Measurements from ENCODE around the gene ATIC.
"Not testable (repeated sequence)": the region's sequence is repeated elsewhere in the genome, so short reads cannot be mapped to it uniquely, and the experiment has no call there.

The ATIC gene

DNA sequence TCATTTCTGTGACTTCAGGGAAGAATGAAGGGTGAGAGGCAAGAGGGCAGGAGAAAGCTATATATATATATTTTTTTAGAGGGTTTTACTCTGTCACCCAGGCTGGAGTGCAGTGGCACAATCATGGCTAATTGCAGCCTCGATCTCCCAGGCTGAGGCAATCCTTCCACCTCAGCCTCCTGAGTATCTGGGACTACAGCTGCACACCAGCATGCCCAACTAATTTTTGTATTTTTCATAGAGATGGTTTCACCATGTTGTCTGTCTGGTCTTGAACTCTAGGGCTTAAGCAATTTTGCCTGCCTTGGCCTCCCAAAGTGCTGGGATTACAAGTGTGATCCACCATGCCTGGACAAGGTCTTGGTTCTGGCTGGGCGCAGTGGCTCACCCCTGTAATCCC lies 3.4 kb downstream of the ATIC start:
- DNase-seq (ENCODE audit: low read depth): no peak

DNA sequence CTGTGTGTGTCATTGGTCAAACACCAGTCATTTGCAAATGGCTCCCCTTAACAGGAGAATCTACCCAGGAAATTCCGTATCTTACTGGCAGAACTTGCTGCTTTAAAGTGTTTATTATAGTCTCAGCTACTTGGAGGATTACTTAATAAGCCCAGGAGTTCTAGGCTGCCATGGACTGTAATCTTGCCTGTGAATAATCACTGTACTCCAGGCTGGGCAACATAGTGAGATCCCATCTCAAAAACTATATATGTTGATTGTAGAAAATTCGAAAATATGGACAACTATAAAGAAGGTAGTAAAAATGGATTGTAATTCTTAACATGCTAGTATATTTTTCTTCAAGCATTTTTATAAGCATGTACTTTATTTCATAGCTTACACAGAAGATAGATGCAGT lies 4.5 kb downstream of the ATIC start:
- no peak for DNase-seq (ENCODE audit: low read depth)

DNA sequence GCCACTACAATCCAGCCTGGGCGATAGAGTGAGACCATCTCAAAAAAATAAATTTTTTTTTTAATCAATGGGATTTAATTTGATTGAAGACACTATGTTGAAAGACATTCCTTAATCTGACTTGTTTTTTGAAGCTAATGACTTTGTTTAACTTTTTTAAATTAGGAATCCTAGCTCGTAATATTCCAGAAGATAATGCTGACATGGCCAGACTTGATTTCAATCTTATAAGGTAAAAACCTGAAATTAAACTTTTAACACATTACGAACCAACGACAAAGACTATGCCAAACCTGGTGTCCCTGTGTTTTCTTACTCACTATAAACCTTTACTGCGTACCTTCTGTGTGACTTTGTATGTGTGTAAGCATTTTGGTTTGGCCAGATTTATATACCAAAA lies 7.6 kb downstream of the ATIC start:
- DNase-seq (ENCODE audit: low read depth): no peak

DNA sequence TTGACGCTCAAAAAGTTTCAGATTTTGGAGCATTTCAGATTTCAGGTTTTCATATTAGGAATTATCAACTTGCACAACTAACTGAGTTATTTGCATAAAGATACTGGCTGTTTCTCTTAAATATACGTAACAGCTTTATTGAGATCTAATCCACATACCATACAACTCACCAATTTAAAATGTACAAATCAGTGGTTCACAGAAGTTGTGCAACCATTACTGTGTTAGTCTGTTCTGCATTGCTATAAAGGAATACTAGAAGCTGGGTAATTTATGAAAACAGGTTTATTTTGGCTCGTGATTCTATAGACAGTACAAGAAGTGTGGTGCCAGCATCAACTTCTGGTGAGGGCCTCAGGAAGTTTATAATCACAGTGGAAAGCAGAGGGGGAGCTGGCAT lies 8.2 kb downstream of the ATIC start:
- no peak for DNase-seq (ENCODE audit: low read depth)

DNA sequence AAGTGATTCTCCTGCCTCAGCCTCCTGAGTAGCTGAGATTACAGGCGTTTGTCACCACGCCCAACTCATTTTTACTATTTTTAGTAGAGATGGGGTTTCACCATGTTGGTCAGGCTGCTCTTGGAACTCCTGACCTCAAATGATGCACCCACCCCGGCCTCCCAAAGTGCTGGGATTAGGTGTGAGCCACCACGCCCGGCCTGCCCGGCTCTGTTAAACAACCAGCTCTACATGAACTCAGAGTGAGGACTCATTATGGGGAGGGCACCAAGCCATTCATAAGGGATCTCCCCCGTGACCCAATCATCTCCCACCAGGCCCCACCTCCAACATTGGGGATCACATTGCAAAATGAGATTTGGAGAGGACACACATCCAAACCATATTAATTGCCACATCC lies 8.8 kb downstream of the ATIC start:
- no peak for DNase-seq (ENCODE audit: low read depth)

DNA sequence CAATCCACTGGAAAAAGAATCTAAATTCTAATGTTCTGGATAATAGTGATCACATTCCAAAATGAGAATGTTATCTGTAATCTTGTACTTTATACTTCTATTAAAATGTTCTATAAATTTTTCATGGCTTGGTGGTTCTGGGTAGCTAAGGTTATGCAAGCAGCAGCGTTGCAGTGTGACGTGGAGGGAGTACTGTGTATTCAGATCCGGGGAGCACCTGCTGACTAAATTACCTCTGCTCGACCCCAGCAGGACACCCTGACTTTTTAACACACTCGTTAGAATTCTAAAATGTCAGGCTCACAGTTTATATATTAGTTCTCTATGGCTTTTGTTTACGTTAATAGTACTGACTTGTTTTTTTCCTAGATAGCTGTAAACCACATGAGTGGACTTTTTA lies 13.0 kb downstream of the ATIC start:
- no peak for DNase-seq (ENCODE audit: low read depth)

DNA sequence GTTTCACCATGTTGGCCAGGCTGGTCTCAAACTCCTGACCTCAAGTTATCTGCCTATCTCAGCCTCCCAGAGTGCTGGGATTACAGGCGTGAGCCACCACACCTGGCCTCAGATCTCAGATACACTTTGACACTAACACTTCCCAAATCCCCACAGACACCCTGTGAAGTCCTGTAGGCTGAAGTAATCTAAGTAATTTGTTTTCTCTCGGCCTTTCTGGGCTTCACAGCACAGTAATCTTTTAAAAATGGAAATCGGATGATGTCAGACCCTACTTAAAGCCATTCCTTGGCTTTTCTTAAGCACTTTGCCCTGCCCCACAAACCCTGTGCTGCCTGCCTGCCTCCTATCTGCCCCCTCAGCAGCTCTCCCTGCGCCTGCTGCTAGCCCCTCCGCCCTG lies 16.2 kb downstream of the ATIC start:
- DNase-seq (ENCODE audit: low read depth): no peak

DNA sequence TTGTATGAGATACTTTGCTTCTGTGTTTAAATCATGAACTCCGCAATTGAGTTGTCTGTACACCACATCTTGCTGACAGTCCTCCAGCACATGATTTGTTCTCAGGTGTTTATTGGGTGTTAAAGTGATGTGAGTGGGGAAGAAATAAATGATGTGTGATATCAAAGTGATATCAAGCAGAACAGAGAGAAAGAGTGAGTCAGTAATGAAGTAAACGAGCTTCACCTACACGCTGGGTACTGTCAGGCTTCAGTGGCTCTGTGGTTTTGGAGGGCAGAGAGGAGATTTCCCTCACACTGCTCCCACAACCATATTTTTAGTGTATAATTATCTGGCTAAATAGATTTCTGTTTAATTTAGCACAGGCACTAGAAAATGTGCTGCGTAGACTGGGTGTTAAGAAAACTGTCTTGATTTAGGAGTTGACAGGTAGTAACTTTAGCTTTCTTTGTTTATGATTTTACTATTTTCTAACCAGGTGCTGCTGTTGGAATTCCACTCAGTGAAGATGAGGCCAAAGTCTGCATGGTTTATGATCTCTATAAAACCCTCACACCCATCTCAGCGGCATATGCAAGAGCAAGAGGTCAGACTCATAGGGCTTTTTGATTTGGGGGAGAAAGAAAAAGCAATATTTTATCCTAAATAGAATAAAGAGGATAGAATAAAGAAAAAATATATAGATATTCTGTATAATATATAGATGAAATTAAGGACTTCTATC lies 21.2 kb downstream of the ATIC start:
- no peak for DNase-seq (ENCODE audit: low read depth)

DNA sequence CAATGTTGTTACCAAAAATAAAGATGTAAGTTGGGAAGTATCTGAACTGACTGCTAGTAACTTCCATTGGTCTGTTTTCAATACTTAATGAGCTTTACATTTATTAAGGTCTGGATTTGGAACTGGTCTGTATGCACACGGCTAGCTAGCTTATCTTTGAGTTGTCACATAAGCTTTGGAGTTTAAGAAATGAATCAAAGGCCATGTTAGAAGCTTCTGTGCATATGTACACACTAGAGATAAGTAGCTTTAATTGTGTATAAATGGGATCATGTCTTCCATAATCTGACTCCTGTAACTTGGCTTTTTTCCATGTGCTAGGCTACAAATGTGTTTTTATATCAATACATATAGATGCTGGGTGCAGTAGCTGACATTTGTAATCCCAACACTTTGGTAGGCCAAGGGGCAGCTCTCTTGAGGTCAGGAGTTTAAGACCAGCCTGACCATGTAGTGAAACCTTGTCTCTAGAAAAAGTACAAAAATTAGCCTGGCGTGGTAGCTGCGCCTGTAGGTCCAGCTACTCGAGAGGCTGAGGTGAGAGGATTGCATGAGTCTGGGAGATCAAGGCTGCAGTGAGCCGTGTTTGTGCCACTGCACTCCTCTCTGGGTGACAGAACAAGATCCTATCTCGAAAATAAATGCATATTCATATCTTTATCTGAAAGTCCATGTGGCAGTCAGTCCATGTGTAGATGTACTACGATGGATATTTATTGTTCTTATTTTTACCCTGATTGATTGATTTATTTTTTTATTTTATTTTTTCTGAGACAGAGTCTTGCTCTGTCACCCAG lies 27.2 kb downstream of the ATIC start:
- DNase-seq (ENCODE audit: low read depth): no peak

DNA sequence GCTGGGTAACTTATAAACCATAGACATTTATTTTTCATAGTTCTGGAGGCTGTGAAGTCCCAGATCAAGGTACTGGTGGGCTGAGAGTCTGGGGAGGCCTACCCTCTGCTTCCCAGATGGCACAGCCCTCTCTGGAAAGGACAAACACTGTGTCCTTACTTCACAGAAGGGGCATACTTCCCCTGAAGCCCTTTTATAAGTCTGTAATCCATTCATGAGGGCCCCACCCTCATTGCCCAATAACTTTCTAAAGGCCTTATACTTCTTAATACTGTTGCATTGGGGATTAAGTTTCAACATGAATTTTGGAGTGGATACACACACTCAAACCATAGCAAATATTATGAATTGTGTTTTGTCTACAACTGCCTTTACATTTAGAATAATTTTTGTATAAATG lies 36.0 kb downstream of the ATIC start:
- DNase-seq (ENCODE audit: low read depth): no peak

DNA sequence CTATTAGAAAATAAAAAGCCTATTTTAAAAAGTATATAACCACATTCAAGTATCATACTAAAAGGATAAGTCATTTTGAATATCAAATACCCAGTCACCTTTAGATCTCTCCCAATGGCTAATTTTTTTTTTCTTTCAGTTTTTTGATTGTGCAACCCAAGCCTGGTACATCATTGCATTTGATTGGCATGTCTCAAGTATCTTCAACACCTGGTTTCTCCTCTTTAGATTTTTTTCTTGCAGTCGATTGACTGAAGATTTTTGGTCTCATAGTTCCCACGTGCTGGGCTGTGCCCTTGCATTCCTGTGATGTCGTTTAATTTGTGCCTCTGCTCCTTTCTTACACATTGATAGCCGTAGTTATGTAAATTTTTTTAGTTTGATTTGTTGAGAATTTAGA lies 40.7 kb downstream of the ATIC start:
- DNase-seq (ENCODE audit: low read depth): no peak

DNA sequence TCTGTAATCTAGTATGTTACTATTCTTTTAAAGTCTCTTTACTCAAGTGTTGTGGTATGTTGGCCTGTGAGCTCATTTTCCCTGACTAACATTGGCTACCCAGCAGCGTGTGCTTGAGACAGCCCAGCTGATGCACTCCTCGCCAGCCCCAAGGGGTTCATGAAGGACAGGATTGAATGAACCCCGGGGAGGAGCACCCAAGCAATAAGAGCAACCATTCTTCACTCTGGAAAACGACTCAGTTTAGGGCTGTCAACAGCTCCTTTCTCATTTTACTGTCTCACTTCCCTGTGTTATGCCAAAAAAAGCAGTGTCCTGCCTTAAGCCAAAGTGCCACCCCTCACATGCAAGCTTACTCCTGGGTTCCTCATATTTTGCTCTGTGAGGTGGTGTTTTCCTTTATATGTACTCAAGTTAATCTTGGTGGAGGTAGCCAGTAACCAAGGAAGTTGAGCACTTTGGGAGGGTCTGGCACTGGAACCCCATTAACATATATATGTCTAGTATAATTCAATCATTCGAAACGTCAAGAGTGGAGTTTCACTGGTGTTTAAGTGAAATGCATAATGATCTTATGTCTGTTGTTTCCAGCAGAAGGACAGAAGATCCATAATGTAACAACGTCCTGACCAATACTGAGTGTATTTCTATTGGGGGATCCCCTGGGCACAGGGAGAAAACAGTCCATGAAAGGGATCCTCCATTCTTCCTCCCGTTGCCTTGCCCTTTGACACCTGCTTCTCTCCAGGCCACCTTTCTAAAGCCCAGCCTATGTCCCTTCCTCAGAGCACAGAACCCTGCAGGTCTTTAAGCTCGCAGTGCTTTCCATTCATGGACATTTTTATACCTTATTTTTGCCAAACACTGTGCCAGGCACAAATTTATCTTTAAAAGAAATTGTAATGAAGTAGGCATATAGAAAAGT lies 43.2 kb downstream of the ATIC start:
- no peak for DNase-seq (ENCODE audit: low read depth)

DNA sequence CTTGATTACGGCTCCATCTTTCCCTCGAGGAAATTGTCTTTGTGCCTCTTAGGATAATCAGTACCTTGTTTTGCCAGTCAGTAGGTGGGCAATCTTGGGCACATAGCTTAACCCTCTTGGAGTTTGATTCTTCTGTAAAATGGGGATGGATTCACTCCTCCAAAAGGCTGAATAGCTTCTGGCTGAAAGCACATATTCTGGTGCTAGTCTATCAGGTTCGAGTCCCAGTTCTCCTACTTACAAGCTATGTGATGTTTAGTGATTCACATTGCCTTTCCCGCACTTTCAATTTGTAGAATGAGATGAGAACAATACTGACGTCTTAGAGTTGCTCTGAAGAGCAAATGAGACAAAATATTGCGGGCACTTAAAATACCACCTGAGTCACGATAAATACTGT lies 43.9 kb downstream of the ATIC start:
- no peak for DNase-seq (ENCODE audit: low read depth)

DNA sequence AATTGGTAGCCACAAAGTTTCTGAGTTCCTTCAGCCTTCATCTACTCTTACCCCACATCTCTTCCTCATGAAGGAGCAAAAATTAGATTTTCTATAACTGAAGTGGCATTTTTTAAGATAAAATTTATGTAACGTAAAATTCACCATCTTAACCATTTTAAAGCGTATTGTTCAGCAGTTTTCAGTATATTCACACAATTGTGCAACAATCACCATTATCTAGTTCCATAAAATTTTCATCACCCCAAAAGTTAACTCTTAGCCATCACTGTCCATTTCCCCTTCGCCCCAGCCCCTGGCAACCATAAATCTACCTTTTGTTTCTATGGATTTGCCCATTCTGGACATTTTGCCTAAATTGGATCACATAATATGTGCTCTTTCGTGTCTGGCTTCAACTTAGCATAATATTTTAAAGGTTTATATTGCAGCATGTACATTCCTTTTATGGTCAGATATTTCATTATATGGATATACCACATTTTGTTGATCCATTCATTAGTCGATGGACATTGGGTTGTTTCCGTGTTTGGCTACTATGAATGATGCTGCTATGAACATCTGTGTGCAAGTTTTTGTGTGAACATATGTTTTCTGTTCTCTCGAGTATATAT lies 44.6 kb downstream of the ATIC start:
- DNase-seq (ENCODE audit: low read depth): no peak

DNA sequence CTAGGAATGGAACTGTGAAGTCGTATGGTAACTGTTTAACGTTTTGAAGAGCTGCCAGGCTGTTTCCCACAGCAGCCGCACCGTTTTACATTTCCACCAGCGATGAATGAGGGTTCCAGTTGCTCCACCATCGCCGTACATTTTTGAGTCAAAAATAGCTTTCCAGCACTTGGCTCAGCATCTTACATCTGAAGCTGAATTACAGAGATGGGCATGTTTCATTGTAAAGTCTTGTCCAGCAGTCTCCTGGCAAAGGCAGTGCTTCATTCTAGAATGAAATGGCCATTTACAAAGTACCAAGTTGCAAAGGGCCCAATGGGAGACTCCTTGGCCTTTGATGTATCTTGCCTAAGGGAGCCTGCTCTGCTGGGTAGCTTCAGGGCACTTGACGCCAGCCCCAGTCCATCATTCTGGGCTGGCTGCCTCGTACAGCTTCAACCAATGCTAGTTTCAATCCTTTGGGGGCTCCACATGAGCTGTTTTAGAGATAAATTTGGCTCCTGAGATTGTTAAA lies 45.1 kb downstream of the ATIC start:
- no peak for DNase-seq (ENCODE audit: low read depth)

DNA sequence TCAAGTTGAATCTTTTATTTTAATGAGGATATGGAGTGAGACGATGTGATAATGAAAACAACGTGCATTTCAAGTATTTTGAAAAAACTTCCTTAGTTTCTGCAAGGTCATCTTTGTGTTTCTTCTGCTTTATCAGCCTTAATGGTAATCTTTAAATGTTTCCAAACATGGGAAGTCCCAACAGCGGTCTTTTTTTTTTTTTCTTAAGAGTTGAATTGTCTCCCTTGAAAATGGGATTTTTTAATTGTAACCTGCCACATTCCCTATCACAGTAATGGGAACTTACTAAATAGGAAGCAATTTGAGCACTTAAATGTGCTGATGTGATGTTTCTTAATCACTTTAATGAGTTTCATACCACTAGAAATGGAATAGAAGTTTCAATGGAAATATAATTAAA lies 45.8 kb downstream of the ATIC start:
- no peak for DNase-seq (ENCODE audit: low read depth)

DNA sequence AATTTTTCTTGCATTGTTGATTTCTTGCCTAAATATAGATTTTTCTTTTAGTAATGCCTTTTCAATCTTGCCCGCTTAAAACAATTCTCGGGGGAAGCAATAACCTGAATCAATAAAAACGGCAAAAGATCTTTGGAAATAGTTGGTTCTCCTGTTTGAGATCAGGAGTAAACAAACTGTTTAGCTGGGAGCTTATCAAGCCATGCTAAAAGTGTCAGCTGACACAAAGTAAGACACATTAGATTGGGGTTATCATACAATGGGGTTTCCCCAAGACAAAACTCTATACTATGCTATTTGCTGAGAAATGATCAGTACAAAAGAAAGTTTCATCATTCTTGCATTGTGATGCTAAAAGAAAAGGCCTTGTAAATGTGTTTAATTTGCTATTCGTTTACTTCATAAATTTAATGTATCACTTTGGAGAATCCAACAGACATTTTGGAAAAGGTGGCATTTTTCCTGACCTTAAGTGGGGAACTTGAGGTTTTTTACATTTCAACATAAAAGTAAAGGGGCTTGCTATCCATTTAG lies 46.5 kb downstream of the ATIC start:
- no peak for DNase-seq (ENCODE audit: low read depth)

DNA sequence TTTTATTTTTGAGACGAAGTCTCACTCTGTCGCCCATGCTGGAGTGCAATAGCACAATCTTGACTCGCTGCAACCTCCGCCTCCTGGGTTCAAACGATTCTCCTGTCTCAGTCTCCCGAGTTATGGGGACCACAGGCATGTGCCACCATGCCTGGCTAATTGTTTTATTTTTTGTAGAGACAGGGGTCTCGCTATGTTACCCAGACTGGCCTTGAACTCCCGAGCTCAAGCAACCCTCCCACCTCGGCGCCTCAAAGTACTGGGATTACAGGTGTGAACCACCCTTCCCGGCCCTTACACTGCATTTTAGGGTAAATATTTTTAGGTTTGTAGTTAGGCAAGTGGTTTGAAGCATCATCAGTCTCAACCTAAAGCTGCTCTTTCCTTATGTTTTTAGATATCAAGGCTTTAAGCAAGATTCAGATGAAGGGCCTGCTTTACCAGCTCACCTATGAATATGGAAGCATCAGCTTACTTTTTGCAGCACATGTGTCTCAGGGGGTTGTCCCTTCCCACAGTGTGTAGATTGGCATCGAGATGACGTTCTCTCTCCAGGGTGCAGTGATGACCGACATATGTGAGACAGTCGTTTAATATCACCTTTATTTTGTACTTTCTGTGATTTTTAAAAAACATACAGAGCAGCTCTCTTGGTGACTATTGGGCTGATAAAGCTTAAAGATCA lies 47.2 kb downstream of the ATIC start:
- DNase-seq (ENCODE audit: low read depth): no peak

DNA sequence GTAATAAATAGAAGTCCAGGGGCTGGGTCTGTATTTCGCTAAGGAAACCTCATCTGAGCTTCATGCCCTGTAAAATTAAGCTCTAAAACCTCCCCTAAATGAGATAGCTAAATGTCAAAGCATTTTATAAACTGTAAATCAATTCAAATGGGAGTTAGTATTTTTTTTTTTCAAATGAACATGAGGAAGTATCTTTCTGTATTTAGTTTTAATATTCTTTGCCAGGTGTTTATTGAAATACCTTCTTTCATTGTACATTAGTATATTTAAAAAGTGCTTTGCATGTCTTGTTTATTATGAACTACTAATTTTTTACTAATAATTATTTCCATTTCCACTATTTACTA lies 47.7 kb downstream of the ATIC start:
- DNase-seq (ENCODE audit: low read depth): no peak

DNA sequence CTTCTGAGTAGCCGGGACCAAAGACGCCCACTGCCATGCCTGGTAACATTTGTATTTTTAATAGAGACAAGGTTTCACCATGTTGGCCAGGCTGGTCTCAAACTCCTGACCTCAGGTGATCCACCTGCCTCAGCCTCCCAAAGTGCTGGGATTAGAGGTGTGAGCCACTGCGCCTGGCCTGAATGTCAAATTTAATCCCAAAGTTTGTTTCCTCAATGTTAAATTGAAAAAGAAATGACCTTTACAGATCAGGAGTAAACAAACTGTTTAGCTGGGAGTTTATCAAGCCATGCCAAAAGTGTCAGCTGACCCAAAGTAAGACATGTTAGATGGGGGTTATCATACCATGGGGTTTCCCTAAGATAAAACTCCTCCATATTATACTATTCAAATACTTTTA lies 48.2 kb downstream of the ATIC start:
- not testable (repeated sequence) for DNase-seq (ENCODE audit: low read depth)

DNA sequence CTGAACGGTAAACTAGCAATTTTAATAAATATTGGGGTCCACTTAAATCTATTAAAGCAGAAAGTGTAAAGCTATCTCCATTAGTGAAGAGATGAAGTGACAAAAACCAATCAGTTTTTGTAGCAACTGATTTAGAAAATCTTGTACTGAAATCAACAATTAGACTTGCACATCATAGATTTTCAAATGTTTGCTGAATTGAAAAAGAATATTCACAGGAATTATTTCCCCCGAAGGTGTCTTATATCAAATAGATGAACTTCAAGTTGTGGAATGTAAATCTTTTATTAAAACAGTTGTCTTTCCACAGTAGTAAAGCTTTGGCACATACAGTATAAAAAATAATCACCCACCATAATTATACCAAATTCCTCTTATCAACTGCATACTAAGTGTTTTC lies 48.7 kb downstream of the ATIC start:
- no peak for DNase-seq (ENCODE audit: low read depth)

Measured in ELR (cell line).